Epithelial cell of prostate (primary cell): ENCODE measurements around the gene MINAR1.

Experiments
- DNase-seq: peaks from one replicate; pipeline ENCODE4 v3.0.0-alpha.2; 2011; ENCODE audit warnings: low read depth, low spot score
- H3K27ac ChIP-seq: fragments of 450-650 bp; 2 replicates; pipeline ENCODE4 v1.5.1; 2017; ENCODE audit warnings: mild to moderate bottlenecking

Gene MINAR1

GRCh38 chr15:79430901-79431635 is 1.1 kb upstream of the MINAR1 start:
- DNase-seq, result no peak
- H3K27ac ChIP-seq, result no peak overlapping the region

GRCh38 chr15:79432345-79433275 is 474 bp downstream of the MINAR1 start:
- DNase-seq, result no peak
- H3K27ac ChIP-seq, result no peak overlapping the region

DNA sequence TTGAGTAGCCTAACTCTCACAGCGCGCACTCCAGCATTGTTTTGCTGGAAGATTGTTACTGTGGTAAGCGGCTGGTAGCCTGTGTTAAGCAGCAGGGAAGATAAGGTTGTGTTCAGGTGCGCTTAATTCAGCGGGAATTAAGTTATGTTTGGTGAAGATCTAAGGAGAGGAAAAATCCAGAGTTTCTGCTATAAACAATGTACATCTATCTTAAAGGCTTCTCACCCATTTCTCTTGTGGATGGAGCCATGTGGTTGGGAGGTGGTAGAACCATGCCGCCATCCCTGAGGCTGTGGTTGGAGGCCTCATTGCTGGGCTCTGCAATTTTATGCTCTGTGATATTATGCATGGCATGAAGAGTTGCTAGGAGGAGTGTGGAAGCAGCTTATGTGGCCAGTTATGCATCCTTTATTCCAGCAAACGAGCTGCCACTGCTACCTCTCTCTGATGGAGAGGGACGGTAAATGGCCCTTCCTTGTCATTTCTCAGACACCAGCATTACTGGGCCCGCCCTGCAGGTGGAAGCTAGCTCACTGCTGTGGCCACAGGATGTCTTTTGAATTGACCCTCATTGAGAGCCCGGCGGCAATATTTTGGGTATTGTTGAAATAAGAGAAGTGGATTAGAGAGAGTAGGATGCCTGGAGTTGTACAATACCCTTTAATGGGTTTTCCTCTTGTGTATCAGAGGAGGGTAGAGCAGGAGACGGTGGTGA is 1.3 kb downstream of the MINAR1 start:
- H3K27ac ChIP-seq, result no peak overlapping the region
- no peak for DNase-seq

GRCh38 chr15:79434361-79434760 is 2.2 kb downstream of the MINAR1 start:
- no peak overlapping the region for H3K27ac ChIP-seq
- DNase-seq, result no peak

DNA sequence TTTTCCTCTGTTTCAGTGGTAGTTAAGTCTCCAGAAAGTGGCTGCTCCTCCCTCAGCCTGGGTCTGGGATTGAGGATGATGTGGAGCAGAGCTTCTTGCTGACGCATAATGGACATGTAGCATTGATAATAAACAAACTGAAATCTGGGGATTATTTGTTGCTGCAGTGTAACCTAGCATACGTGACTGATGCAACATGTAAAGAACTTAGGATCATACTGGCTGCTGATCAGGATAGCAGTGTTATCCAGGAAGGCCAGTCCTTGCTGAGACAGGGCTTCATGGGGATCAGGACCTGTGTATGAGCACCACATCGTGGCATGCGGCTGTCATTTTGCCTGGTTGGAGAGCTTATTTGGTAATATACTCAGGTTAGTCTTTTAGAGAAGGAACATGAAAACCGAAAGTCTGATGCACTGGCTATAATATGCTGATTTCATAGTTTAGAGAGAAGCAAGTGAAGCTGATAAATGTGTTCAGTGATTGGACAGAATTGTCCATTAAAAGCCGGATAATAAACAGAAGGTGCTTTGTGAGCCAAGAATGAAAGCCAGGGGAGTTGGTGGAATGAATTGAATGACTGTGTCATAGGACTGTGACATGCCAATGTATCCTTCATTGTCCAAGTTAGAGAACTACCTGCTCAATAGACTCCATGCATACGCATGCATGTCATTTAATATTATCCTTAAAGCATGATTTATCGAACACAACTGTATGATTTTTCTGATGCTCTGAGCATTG is 4.1 kb downstream of the MINAR1 start:
- no peak overlapping the region for H3K27ac ChIP-seq

GRCh38 chr15:79437275-79438000 is 5.3 kb downstream of the MINAR1 start:
- no peak for DNase-seq

More for the DNA sequence above, 4.1 kb downstream of the MINAR1 start:
- DNase-seq, result no peak

GRCh38 chr15:79439236-79439635 is 7.1 kb downstream of the MINAR1 start:
- DNase-seq, result no peak
- no peak overlapping the region for H3K27ac ChIP-seq

More at GRCh38 chr15:79437275-79438000, 5.3 kb downstream of the MINAR1 start:
- no peak overlapping the region for H3K27ac ChIP-seq

- no peak for DNase-seq
- no peak overlapping the region for H3K27ac ChIP-seq
Measured at GRCh38 chr15:79440355-79440908, 8.3 kb downstream of the MINAR1 start.

DNA sequence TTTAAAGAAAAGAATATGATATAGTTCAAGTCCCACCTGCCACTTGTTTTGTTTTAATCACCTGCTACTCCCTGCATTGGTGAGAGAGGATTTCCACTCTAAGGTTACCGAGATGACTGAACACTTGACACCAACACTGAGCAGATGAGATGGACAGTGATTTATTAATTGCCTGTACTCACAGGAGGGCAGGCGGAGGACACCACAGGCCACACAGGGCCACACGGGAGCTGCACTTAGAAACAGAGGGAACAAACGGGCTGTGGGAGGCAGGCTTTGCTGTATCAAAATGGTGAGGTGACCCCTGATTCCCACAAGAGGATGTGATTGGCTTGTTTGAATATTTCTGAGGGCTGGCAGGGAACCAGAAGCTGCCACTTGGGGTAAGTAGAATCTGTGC is 10.8 kb downstream of the MINAR1 start:
- H3K27ac ChIP-seq, result no peak overlapping the region

GRCh38 chr15:79447060-79447459 is 14.9 kb downstream of the MINAR1 start:
- DNase-seq, result no peak
- no peak overlapping the region for H3K27ac ChIP-seq

More for the DNA sequence above, 10.8 kb downstream of the MINAR1 start:
- no peak for DNase-seq

GRCh38 chr15:79450648-79451047 is 18.5 kb downstream of the MINAR1 start:
- H3K27ac ChIP-seq, result no peak overlapping the region
- DNase-seq, result no peak

GRCh38 chr15:79451361-79451999 is 19.3 kb downstream of the MINAR1 start:
- no peak for DNase-seq
- H3K27ac ChIP-seq, result no peak overlapping the region

GRCh38 chr15:79452244-79453051 is 20.3 kb downstream of the MINAR1 start:
- no peak for DNase-seq

GRCh38 chr15:79453446-79453845 is 21.3 kb downstream of the MINAR1 start:
- DNase-seq, result no peak
- no peak overlapping the region for H3K27ac ChIP-seq

More at GRCh38 chr15:79452244-79453051, 20.3 kb downstream of the MINAR1 start:
- no peak overlapping the region for H3K27ac ChIP-seq

DNA sequence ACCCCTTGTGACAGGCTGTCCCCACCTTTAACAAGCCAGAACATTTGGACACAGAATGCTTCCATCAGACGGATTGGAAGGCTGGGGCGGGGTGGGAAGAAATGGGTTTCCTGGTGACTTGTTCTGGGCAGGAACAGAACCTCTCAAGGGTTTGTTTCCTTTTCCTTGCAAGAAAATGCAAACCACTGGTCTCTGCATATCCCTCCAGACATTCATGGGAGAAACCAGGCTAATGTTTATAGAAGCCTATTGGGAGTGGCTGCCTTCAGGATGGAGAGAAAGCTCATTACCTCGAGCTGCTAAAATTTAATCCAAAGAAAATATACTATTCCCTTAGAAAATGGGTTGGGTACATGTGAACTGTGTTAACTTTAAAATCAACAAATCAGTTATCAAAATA is 21.9 kb downstream of the MINAR1 start:
- H3K27ac ChIP-seq, result no peak overlapping the region

DNA sequence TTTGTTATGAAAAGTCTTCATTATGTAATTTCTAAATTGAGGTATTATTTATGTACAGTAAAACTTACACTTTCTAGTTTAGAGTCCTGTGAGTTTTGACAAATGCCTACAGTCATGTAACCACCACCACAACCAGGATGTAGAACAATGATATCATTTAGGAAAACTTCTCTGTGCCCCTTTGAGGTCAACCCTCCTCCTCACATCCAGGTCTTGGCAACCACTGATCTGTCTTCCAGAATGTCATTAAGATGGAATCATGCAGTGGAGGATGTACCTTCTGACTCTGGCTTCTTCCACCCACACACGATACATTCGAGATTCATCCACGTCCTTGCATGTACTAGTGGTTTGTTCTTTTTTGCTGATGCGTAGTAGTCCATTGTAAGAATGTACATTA is 23.2 kb downstream of the MINAR1 start:
- H3K27ac ChIP-seq, result no peak overlapping the region
- no peak for DNase-seq

More for the DNA sequence above, 21.9 kb downstream of the MINAR1 start:
- DNase-seq, result no peak

DNA sequence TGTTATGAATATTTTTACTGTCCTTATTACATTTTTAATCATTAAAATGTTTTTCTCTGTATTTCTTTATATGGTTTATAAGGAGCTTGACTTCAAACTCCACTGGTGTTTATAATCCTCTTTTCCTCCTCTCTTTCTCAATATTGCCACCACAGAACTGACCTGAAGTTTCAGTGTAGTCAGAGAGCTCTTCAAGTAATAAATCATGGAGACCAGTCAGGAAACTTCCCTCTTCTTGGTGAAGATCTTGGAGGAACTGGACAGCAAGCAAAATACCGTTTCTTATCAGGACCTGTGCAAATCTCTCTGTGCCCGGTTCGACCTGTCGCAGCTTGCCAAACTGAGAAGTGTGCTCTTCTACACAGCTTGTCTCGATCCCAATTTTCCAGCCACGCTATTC is 23.8 kb downstream of the MINAR1 start:
- H3K27ac ChIP-seq, result no peak overlapping the region

GRCh38 chr15:79458491-79458890 is 26.4 kb downstream of the MINAR1 start:
- DNase-seq, result no peak
- H3K27ac ChIP-seq, result no peak overlapping the region

More for the DNA sequence above, 23.8 kb downstream of the MINAR1 start:
- no peak for DNase-seq
